Islet of Langerhans (tissue), 1 donor: ENCODE data around the gene KRTAP16-1.
"Not testable (repeated sequence)": the region's sequence is repeated elsewhere in the genome, so short reads cannot be mapped to it uniquely, and the experiment has no call there.

Source experiments
- FAIRE-seq: peaks from one replicate; lab custom pipeline; 2011; peaks lifted over from hg19 to GRCh38; lab: Jason Lieb, UNC

The KRTAP16-1 gene

GRCh38 chr17:41301916-41302901, 6.9 kb downstream of the KRTAP16-1 start, which contains the start of gene KRTAP29-1:
TSS of gene KRTAP29-1 (minus strand) at chr17:41302851. CDS start at chr17:41302851, 0 bp downstream.
- no peak for FAIRE-seq

DNA sequence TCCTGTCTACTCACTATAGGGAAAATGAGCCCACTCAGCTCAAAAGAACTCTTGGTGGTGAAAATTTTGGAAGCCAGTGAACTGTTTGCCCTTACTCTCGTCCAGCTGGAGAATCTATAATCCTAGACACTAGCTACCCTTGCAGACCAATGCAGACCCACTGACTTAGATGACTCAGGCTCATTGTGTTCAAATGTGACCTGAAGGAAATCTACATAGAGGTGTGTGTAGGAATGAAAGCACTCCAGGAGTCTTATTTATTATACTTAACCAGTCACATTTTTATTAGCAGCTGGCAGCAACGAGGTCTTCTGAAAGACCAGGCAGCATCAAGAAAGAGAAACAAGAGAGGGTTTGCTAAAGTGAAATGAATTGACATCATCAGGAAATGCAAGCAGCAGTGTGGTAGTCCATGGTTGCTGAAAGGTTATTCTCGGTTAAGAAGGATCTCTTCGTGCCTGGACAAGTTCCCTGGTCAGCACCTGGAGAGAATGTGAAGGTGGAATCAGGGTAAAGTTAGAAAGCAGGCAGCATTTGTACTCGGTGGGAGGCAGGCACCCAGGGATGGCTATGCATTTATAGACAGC, 7.8 kb downstream of the KRTAP16-1 start:
- FAIRE-seq, result no peak

GRCh38 chr17:41298458-41299135, 10.5 kb downstream of the KRTAP16-1 start:
- no peak for FAIRE-seq

GRCh38 chr17:41296846-41297245, 12.3 kb downstream of the KRTAP16-1 start:
- FAIRE-seq, result no peak

DNA sequence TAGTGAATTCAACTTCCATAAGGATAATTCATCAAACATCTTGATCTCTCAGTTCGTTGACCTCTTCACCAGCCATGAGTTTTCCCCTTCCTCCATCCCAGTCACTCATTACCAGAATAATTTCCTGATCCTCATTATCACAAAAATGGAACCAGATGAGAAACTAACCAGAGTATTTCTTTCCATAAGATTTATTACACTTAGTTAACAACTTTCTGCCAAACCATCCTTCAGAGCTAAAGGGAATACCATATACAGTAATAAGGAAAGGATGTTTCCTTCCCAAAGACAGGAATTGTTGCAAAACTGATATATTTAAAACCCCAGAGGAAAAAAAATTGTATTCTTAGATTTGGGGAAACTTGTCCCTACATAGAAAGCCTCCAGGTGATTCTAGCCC, 15.1 kb downstream of the KRTAP16-1 start:
- no peak for FAIRE-seq

- FAIRE-seq, result no peak
Observed at GRCh38 chr17:41287050-41287449, 22.1 kb downstream of the KRTAP16-1 start.

DNA sequence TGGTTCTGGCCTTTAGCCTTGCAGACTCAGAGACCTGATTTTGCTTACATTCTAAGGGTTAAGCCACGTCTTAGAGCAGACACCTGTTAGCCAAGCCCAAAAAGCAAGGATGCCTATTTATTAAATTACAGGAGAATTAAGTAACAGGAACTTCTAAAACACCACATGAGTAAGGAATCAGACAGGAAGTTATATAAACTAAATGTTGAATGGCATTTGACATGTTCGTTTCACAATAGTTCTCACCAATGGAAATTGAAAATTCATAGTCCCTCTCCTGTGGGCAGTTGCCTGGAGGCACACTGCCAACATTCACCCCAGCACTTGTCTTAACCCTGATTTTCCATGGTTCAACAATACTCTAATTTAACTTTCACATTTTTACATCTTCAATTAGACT, 24.6 kb downstream of the KRTAP16-1 start:
- no peak for FAIRE-seq

GRCh38 chr17:41284043-41284442, 25.1 kb downstream of the KRTAP16-1 start:
- no peak for FAIRE-seq

GRCh38 chr17:41278176-41278955, 30.7 kb downstream of the KRTAP16-1 start:
- FAIRE-seq, result no peak

DNA sequence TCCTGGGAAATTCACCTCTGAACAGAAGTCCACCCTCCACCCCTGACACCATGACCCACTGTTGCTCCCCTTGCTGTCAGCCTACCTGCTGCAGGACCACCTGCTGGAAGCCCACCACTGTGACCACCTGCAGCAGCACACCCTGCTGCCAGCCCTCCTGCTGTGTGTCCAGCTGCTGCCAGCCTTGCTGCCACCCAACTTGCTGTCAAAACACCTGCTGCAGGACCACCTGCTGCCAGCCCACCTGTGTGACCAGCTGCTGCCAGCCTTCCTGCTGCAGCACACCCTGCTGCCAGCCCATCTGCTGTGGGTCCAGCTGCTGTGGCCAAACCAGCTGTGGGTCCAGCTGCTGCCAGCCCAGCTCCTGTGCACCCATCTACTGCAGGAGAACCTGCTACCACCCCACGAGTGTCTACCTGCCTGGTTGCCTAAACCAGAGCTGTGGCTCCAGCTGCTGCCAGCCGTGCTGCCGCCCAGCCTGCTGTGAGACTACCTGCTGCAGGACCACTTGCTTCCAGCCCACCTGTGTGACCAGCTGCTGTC, 33.4 kb downstream of the KRTAP16-1 start, which contains the start of gene KRTAP9-7:
Gene KRTAP9-7, plus strand, starts transcription at position 51 of the 543 bp plus-strand sequence. Its CDS starts 0 bp downstream, at position 51.
- FAIRE-seq, result not testable (repeated sequence)

DNA sequence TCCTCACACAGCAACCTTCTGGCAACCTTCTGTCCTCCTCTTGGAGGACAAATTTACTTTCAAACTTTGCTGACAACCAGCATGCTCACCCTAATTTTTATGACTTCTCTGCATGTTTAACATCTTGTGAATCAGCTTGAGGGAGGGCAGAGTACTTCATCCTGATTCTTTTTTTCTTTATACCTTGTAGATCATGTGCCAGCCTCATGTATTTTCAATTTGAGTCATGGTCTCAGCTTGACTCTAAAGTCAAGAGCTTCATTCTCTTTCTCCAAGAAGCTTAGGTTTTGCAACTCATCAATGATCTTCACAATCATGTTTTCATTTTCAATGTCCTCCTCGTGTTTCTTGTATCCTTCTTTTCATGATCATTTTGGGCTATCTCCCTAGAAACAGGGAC, 37.3 kb downstream of the KRTAP16-1 start:
- no peak for FAIRE-seq

DNA sequence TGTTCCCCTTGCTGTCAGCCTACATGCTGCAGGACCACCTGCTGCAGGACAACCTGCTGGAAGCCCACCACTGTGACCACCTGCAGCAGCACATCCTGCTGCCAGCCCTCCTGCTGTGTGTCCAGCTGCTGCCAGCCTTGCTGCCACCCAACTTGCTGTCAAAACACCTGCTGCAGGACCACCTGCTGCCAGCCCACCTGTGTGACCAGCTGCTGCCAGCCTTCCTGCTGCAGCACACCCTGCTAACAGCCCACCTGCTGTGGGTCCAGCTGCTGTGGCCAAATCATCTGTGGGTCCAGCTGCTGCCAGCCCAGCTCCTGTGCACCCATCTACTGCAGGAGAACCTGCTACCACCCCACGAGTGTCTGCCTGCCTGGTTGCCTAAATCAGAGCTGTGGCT, 37.8 kb downstream of the KRTAP16-1 start:
- FAIRE-seq, result not testable (repeated sequence)

DNA sequence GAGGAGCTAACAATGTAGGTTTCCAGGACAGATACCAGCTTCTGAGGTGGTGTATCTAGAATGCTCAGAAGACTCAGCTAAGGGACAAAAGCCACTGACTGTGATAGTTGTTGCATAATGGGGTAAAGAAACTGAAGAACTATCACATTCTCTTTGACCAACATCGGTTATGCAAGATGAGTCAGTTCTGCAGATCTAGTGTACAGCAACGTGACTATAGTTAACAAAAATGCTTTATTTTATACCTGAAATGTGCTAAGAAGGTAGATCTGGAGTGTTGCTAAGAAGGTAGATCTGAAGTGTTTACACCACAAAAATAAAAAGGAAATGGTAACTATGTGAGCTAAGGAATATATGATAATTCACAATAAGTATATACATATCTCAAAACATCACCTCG, 41.4 kb downstream of the KRTAP16-1 start:
- no peak for FAIRE-seq

DNA sequence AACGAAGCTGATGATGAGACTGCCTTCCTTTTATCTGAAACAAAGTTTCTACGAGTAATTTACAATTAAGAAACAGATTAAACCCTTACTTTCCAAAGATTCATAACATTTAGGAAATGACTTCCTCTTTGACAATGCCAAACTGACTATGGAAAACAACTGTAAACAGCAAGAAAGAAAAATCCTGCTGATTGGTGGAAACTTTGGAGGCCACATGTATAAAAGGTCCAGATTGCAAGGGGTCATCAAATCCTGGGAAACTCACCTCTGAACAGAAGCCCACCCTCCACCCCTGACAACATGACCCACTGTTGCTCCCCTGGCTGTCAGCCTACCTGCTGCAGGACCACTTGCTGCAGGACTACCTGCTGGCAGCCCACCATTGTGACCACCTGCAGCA, 44.0 kb downstream of the KRTAP16-1 start, which contains the start of gene KRTAP9-6:
Gene KRTAP9-6, plus strand, starts transcription at position 301 of the 400 bp plus-strand sequence. Its CDS starts 0 bp downstream, at position 301.
- no peak for FAIRE-seq

DNA sequence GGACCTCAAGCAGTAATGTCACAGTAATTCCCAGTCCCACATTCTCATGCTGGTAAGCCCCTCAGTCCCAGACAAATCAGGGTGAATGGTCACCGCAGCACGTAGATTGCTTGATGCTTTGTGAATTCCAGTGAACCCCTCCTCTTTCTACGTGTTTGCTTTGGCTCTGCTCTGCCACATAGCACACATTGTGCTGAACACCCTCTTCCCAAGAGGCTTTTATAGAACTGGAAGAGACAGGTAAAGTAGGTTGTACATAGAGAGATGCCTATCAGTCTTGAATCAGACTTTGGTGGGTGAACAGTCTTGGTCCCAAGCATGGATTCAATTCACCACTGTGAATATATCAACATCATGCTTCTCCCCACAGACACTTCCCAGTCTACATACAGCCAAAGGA, 44.5 kb downstream of the KRTAP16-1 start:
- no peak for FAIRE-seq

DNA sequence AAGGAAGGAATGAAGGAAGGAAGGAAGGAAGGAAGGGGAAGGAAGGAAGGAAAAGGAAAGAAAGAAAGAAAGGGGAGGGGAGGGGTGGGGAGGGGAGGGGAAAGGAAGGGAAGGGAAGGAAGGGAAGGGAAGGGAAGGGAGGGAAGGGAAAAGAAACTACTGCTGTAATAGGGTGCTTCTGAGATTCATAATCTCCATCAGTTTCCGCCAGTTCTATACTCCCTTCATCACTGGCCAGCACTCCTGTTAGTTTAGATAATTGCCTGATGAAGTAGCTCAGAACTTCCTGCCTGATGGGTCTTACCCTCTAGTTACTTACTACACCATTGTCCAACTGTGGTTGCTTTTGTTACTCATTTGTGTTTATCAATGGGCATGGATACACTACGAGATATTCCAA, 45.9 kb downstream of the KRTAP16-1 start:
- no peak for FAIRE-seq

GRCh38 chr17:41258406-41258805, 50.7 kb downstream of the KRTAP16-1 start:
- no peak for FAIRE-seq
